Stomach (tissue), 9 donors: ENCODE data around the gene VASH1. TPM values are rescaled to one million over a fixed set of nuclear protein-coding genes. Genes with fewer than 3 reads are reported as not detected.

ENCODE experiments used
- DNase-seq, 2 donors: peaks; one replicate each; pipeline versions ENCODE4 v3.0.0 to v3.0.0-alpha.2; 2013 to 2019
- H3K27ac ChIP-seq, 5 donors: fragments of 200-600 bp in 4 of 5; sonication (generic) in 4 of 5; one replicate each; pipeline ENCODE4 v1.5.1; 2013 to 2019; ENCODE audit warnings: mild to moderate bottlenecking in 1 of 5, moderate library complexity in 1 of 5
- H3K27me3 ChIP-seq, 3 donors: fragments of 200-600 bp; sonication (generic); one replicate each; pipeline ENCODE4 v1.5.1; 2017 to 2019; ENCODE audit warnings: mixed run types in 1 of 3
- H3K36me3 ChIP-seq, 4 donors: fragments of 200-600 bp; sonication (generic); 1 replicate in 3 of 4; 2 replicates in 1 of 4; pipeline ENCODE4 v1.5.1; 2016 to 2019
- H3K4me1 ChIP-seq, 4 donors: fragments of 200-600 bp; sonication (generic); one replicate each; pipeline ENCODE4 v1.5.1; 2016 to 2019
- H3K4me3 ChIP-seq, 4 donors: fragments of 200-600 bp; sonication (generic) in 3 of 4; one replicate each; pipeline ENCODE4 v1.5.1; 2016 to 2019; ENCODE audit warnings: mild to moderate bottlenecking in 1 of 4
- H3K9me3 ChIP-seq, 4 donors: fragments of 200-600 bp; sonication (generic); one replicate each; pipeline ENCODE4 v1.5.1; 2016 to 2019
- EP300 ChIP-seq: sonication (generic); formaldehyde crosslinking; IDR thresholded peaks from one replicate; pipeline ENCODE4 v1.6.1; 2017; ENCODE audit warnings: antibody characterized with exemption
- POLR2A ChIP-seq, 4 donors: fragments of 450-650 bp; IDR thresholded peaks; one replicate each; pipeline ENCODE4 v1.6.1; 2016; ENCODE audit warnings: antibody characterized with exemption in 4 of 4, control low read depth in 2 of 4, mild to moderate bottlenecking in 1 of 4, moderate library complexity in 1 of 4
- POLR2AphosphoS5 ChIP-seq, 3 donors: sonication (generic); formaldehyde crosslinking; IDR thresholded peaks; one replicate each; pipeline ENCODE4 v1.6.1; 2016; ENCODE audit warnings: antibody characterized with exemption in 3 of 3
- WGBS, 5 donors: extraction: QIAGEN DNeasy Blood & Tissue Kit in 3 of 5; methylation state at CpG; one replicate each; pipeline versions ENCODE4 v1.1.5 to v1.1.7; 2013 to 2018; 5-methylcytosine and 5-hydroxymethylcytosine counted together
- intact Hi-C: fragments of 100-400 bp; cut with DNase I; formaldehyde crosslinking; loops from one replicate; pipeline ENCODE4 v1.15.1; 2023; ENCODE audit warnings: low total_unique reads
- polyA plus RNA-seq, 3 donors: library from polyadenylated mRNA; stranded (reverse); fragments of 200-250 nt; gene quantifications; one replicate each; pipeline ENCODE4 v1.2.3, GENCODE V29; 2013
- total RNA-seq, 5 donors: library from RNA; depleted of rRNA; stranded (reverse); fragments of >200 nt; gene quantifications; one replicate each; pipeline versions ENCODE4 v1.1.0 to v1.2.3, GENCODE V29; 2014 to 2016
- TF ChIP-seq, protein P1 (sequence below), 7 experiments: fragments of 450-650 bp in 4 of 7; fragments of 200-600 bp in 3 of 7; sonication (generic) in 3 of 7; IDR thresholded peaks; one replicate each; pipeline ENCODE4 v1.5.1; 2016 to 2019; ENCODE audit warnings: antibody characterized with exemption in 7 of 7, control low read depth in 2 of 7, mild to moderate bottlenecking in 1 of 7
- donor health status: healthy with polysubstance abuse.
- donor health status: Bipolar disorder and iron deficiency.
- donor health status: healthy.

Gene VASH1
- total and polyA plus RNA-seq, 8 donors, result 2.7 to 15.4 (median 9.7) TPM

DNA sequence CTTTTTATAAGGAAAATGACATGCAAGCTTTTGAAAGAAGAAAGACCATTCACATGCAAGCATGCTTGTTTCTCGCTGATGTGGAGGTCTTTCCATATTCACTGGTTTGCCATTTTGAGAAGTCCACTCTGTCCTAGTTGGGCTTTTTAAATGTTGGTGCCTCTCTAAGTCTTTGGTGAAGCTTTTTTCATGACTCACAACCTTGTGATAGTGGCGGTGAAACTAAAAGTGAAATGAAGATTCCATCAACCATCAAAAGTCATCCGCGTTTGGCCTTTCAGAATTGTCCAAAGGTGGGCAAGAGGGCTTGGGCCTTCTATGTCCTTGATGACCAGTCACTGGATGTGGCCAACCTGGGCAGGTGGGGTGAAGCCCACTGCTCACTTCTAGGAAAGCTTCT, 69.3 kb downstream of the VASH1 start:
- WGBS, 5 donors, result 88 to 96% (median 92%) methylated on average over 4 of the region's 4 CpGs
- Histone ChIP-seq H3K27ac (no peak overlapping the region), H3K4me1 (peaks cover 0 to 44% (median 22%) of the 10 kb centered on the region in 4 donors), H3K9me3 (no peaks in the 10 kb centered on the region), H3K36me3 (no peaks in the 10 kb centered on the region), H3K4me3 (no peak overlapping the region), H3K27me3 (no peaks in the 10 kb centered on the region)
- TF ChIP-seq POLR2AphosphoS5 (IDR thresholded peaks at IDR 0.05) (no peak), EP300 (no peak), POLR2A (IDR thresholded peaks at IDR 0.05) (no peak)
- TF ChIP-seq, protein P1, sequence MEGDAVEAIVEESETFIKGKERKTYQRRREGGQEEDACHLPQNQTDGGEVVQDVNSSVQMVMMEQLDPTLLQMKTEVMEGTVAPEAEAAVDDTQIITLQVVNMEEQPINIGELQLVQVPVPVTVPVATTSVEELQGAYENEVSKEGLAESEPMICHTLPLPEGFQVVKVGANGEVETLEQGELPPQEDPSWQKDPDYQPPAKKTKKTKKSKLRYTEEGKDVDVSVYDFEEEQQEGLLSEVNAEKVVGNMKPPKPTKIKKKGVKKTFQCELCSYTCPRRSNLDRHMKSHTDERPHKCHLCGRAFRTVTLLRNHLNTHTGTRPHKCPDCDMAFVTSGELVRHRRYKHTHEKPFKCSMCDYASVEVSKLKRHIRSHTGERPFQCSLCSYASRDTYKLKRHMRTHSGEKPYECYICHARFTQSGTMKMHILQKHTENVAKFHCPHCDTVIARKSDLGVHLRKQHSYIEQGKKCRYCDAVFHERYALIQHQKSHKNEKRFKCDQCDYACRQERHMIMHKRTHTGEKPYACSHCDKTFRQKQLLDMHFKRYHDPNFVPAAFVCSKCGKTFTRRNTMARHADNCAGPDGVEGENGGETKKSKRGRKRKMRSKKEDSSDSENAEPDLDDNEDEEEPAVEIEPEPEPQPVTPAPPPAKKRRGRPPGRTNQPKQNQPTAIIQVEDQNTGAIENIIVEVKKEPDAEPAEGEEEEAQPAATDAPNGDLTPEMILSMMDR (IDR thresholded peaks at IDR 0.05), result no peak
- intact Hi-C loops, result no loop called here
- no peak for DNase-seq

DNA sequence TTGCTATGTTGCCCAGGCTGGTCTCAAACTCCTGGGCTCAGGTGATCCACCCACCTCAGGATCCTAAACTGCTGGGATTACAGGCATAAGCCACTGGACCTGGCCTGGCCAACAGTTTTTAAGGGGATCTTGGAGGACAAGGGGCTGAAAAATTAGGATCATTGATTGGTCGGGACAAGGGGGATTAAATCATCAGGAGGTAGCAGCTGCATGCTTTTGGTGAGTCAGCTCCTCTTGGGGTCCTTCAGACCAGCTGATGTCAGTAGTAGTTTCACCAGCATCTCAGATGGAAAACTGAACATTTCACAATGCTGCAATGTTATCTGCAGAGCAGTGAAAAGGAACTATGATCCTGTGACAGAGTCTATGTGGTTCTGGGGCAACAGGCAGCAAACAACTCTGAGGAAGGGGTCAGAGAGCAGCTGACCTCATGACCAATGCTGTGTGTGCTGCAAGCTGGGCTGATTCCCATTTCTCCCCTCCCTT, 71.3 kb downstream of the VASH1 start:
- Histone ChIP-seq H3K36me3 (no peaks in the 10 kb centered on the region), H3K4me1 (peaks cover 0 to 44% (median 22%) of the 10 kb centered on the region in 4 donors), H3K27ac (no peak overlapping the region), H3K9me3 (no peaks in the 10 kb centered on the region), H3K4me3 (no peak overlapping the region), H3K27me3 (no peaks in the 10 kb centered on the region)
- no peak for DNase-seq
- intact Hi-C loops, result no loop called here
- 67 to 82% (median 73%) methylated on average over 1 of the region's 1 CpG for WGBS, 5 donors
- no peak for TF ChIP-seq POLR2AphosphoS5 (IDR thresholded peaks at IDR 0.05)
- TF ChIP-seq EP300, result no peak
- TF ChIP-seq, protein P1 (IDR thresholded peaks at IDR 0.05), result no peak
- no peak for TF ChIP-seq POLR2A (IDR thresholded peaks at IDR 0.05)

Other genes starting within 250 kb of the VASH1 start
- gene ANGEL1, start 51.4 kb downstream of the VASH1 start, total RNA-seq, result 10 to 100 TPM in 4 of 5 donors, 1 to 10 TPM in 1; 7.8 to 32.6 (median 18.0) TPM
- gene ANGEL1, start 51.4 kb downstream of the VASH1 start, polyA plus RNA-seq, result 1 to 10 TPM; 2.3 to 4.5 (median 4.2) TPM
- gene LRRC74A, start 64.9 kb downstream of the VASH1 start, total RNA-seq, result not detected
- not detected for gene LRRC74A, start 64.9 kb downstream of the VASH1 start, polyA plus RNA-seq